HepG2 (cell line): Measurements from ENCODE around the gene SNRPF. TPM values are rescaled to one million over a fixed set of nuclear protein-coding genes. Genes with fewer than 3 reads are reported as not detected.

ENCODE experiments used
- ATAC-seq: fragments of 200-7000 bp; cut with Tn5 transposase; 3 replicates; pipeline ENCODE4 v1.9.1; 2020; ENCODE audit warnings: mild to moderate bottlenecking, moderate library complexity
- BruUV-seq: library from RNA; stranded (reverse); fragments of 400-500 nt; replicated peaks from 2 replicates; lab custom pipeline; 2021; lab: Mats Ljungman, UMichigan
- CTCF ChIA-PET: fragments of 300-600 bp; formaldehyde crosslinking; extraction: SDS; loops from one replicate; lab custom pipeline; 2021; ENCODE audit warnings: low total read pairs, inconsistent platforms, low intra/inter-chr PET ratio; lab: Yijun Ruan, JAX
- POLR2A ChIA-PET: fragments of 350-600 bp; sonication (Branson Sonifier 250); formaldehyde crosslinking; loops from one replicate; lab custom pipeline; 2020; ENCODE audit warnings: antibody characterized with exemption, inconsistent platforms; lab: Yijun Ruan, JAX
- DNase-seq: peaks from one replicate; pipeline ENCODE4 v3.0.0-alpha.2; 2015; ENCODE audit warnings: low spot score
- FAIRE-seq: peaks from 3 replicates; lab custom pipeline; 2011; peaks lifted over from hg19 to GRCh38; lab: Jason Lieb, UNC
- H2AFZ ChIP-seq: one replicate; pipeline ENCODE4 v1.6.1; 2011; ENCODE audit warnings: low read length, inconsistent platforms
- H3K27ac ChIP-seq: fragments of 300-600 bp; 3 replicates; pipeline ENCODE4 v1.8.0; 2011; ENCODE audit warnings: mixed run types, mild to moderate bottlenecking, mixed read lengths, low read length, inconsistent platforms; ENCODE audit not compliant: insufficient read depth; ENCODE audit errors: extremely low read length
- H3K27me3 ChIP-seq, 2 experiments: fragments of 200-600 bp in 1 of 2; 2 replicates in 1 of 2; 3 replicates in 1 of 2; pipeline versions ENCODE4 v1.6.0 to v1.8.0; 2011; ENCODE audit warnings: low read length in 2 of 2, mild to moderate bottlenecking in 2 of 2, moderate library complexity in 2 of 2, inconsistent platforms in 1 of 2; ENCODE audit not compliant: insufficient read depth in 2 of 2, control insufficient read depth in 1 of 2
- H3K36me3 ChIP-seq, 2 experiments: fragments of 200-600 bp in 1 of 2; replicated peaks in 1 of 2; 2 replicates in 1 of 2; 3 replicates in 1 of 2; pipeline versions ENCODE4 v1.5.1 to v1.8.0; 2011; ENCODE audit warnings: low read length in 2 of 2, inconsistent platforms in 1 of 2; ENCODE audit not compliant: insufficient read depth in 2 of 2, control insufficient read depth in 1 of 2
- H3K4me1 ChIP-seq: 2 replicates; pipeline ENCODE4 v1.5.1; 2012; ENCODE audit warnings: low read length, inconsistent platforms; ENCODE audit not compliant: insufficient read depth
- H3K4me2 ChIP-seq: 2 replicates; pipeline ENCODE4 v1.6.0; 2011; ENCODE audit warnings: low read depth, low read length, inconsistent platforms
- H3K4me3 ChIP-seq, 3 experiments: fragments of 200-600 bp in 1 of 3; sonication (generic), shearing (Covaris generic) in 1 of 3; replicated peaks in 1 of 3; 2 replicates each; pipeline ENCODE4 v1.5.1; 2011 to 2016; ENCODE audit warnings: low read length in 3 of 3, inconsistent platforms in 2 of 3, low read depth in 2 of 3, mild to moderate bottlenecking in 2 of 3, control low read depth in 1 of 3, mixed read lengths in 1 of 3; ENCODE audit not compliant: insufficient read depth in 1 of 3
- H3K79me2 ChIP-seq: one replicate; pipeline ENCODE4 v1.6.1; 2011; ENCODE audit warnings: low read length, inconsistent platforms; ENCODE audit not compliant: insufficient read depth
- H3K9ac ChIP-seq: 2 replicates; pipeline ENCODE4 v1.6.0; 2011; ENCODE audit warnings: mild to moderate bottlenecking, low read depth, low read length, inconsistent platforms; ENCODE audit not compliant: insufficient read depth
- H3K9me3 ChIP-seq: 2 replicates; pipeline ENCODE4 v1.5.1; 2012; ENCODE audit warnings: mild to moderate bottlenecking, low read length
- H4K20me1 ChIP-seq: 2 replicates; pipeline ENCODE4 v1.6.0; 2011; ENCODE audit warnings: inconsistent platforms, mild to moderate bottlenecking, low read length, moderate library complexity; ENCODE audit not compliant: insufficient read depth
- ASH2L ChIP-seq: fragments of 300-600, 200-600 bp; sonication (generic); IDR thresholded peaks from 2 replicates; pipeline ENCODE4 v1.7.0; 2017; ENCODE audit warnings: low read depth, mild to moderate bottlenecking, moderate library complexity, mixed read lengths, low read length; ENCODE audit not compliant: insufficient read length
- ATF7 ChIP-seq, 2 experiments: fragments of 450-650 bp in 1 of 2; sonication (generic) in 1 of 2; formaldehyde crosslinking in 1 of 2; IDR thresholded peaks; 2 replicates each; pipeline versions ENCODE4 v1.4.0 to v1.6.1; 2016 to 2020; ENCODE audit warnings: antibody characterized with exemption in 1 of 2, mild to moderate bottlenecking in 1 of 2, missing genetic modification reagents in 1 of 2
- ETV5 ChIP-seq: IDR thresholded peaks from 2 replicates; pipeline ENCODE4 v1.6.1; 2018; ENCODE audit warnings: missing biosample characterization, missing genetic modification reagents, inconsistent platforms, borderline replicate concordance
- FUBP1 ChIP-seq: sonication (generic); formaldehyde crosslinking; IDR thresholded peaks from 2 replicates; pipeline ENCODE4 v1.5.1; 2020; ENCODE audit warnings: missing genetic modification reagents, mild to moderate bottlenecking, borderline replicate concordance
- HMG20A ChIP-seq: IDR thresholded peaks from 2 replicates; pipeline ENCODE4 v1.6.1; 2016; ENCODE audit warnings: borderline replicate concordance
- HOXA3 ChIP-seq: sonication (generic); formaldehyde crosslinking; IDR thresholded peaks from 2 replicates; pipeline ENCODE4 v1.5.0; 2020; ENCODE audit warnings: missing genetic modification reagents
- KDM6A ChIP-seq: IDR thresholded peaks from 2 replicates; pipeline ENCODE4 v1.6.1; 2016; ENCODE audit warnings: low read depth
- PCBP2 ChIP-seq: fragments of 200-400 bp; formaldehyde crosslinking; optimal IDR thresholded peaks from 2 replicates; pipeline ENCODE3; 2018; ENCODE audit warnings: low read length, low read depth; ENCODE audit not compliant: poor library complexity, severe bottlenecking
- PRPF4 ChIP-seq: fragments of 200-400 bp; formaldehyde crosslinking; IDR thresholded peaks from 2 replicates; pipeline ENCODE4 v1.6.1; 2016; ENCODE audit warnings: low read length, low read depth; ENCODE audit not compliant: poor library complexity, severe bottlenecking
- SMAD1 ChIP-seq: sonication (generic); formaldehyde crosslinking; IDR thresholded peaks from 2 replicates; pipeline ENCODE4 v1.4.0; 2020; ENCODE audit warnings: missing genetic modification reagents, low read depth, mild to moderate bottlenecking, borderline replicate concordance
- SRSF9 ChIP-seq: fragments of 200-400 bp; formaldehyde crosslinking; IDR thresholded peaks from 2 replicates; pipeline ENCODE4 v1.6.1; 2018; ENCODE audit warnings: borderline replicate concordance, mild to moderate bottlenecking, low read depth, low read length; ENCODE audit not compliant: insufficient read depth, poor library complexity, severe bottlenecking
- SSRP1 ChIP-seq: IDR thresholded peaks from 2 replicates; pipeline ENCODE4 v1.6.1; 2016; ENCODE audit warnings: control low read depth
- U2AF1 ChIP-seq: fragments of 200-400 bp; formaldehyde crosslinking; optimal IDR thresholded peaks from 2 replicates; pipeline ENCODE3; 2017; ENCODE audit warnings: mild to moderate bottlenecking, low read depth, low read length
- ZFP36 ChIP-seq: fragments of 150-350 bp; IDR thresholded peaks from 2 replicates; pipeline ENCODE4 v1.6.1; 2018; ENCODE audit warnings: borderline replicate concordance, low read length, low read depth; ENCODE audit not compliant: partially characterized antibody
- ZNF335 ChIP-seq: sonication (generic); formaldehyde crosslinking; IDR thresholded peaks from 2 replicates; pipeline ENCODE4 v1.4.0; 2020; ENCODE audit warnings: missing genetic modification reagents
- ZNF563 ChIP-seq: sonication (generic); formaldehyde crosslinking; IDR thresholded peaks from 2 replicates; pipeline ENCODE4 v1.8.0; 2022; ENCODE audit warnings: mild to moderate bottlenecking, moderate library complexity, missing genetic modification reagents
- ZNF609 ChIP-seq: sonication (generic); formaldehyde crosslinking; IDR thresholded peaks from 2 replicates; pipeline ENCODE4 v1.4.0; 2020; ENCODE audit warnings: mild to moderate bottlenecking, missing genetic modification reagents, borderline replicate concordance
- in situ Hi-C: cut with HindIII; loops from 2 replicates; pipeline ENCODE4 v1.10.0; 2017; ENCODE audit warnings: low pct_unique_long_range_greater_than_20kb; ENCODE audit not compliant: extremely low pct_ligation_motif_present
- intact Hi-C: fragments of 100-400 bp; cut with micrococcal nuclease; formaldehyde crosslinking; loops from one replicate; pipeline ENCODE4 v1.10.0; 2022; ENCODE audit not compliant: unreplicated experiment
- polyA plus RNA-seq, 8 experiments: library from polyadenylated mRNA; depleted of rRNA in 3 of 8; stranded (reverse) in 7 of 8; unstranded in 1 of 8; fragments of >200 nt; fragmentation: Illumina TruSeq in 4 of 8; extraction: Trizol in 4 of 8; gene quantifications; 2 replicates each; pipeline versions ENCODE4 v1.2.1 to v1.2.3, GENCODE V29; 2011 to 2016; ENCODE audit warnings: low read depth in 4 of 8, missing spikeins in 1 of 8, mixed read lengths in 1 of 8; ENCODE audit not compliant: insufficient read depth in 1 of 8
- total RNA-seq, 5 experiments: library from RNA; depleted of rRNA; stranded (reverse); fragments of >200 nt; fragmentation: Illumina TruSeq; extraction: Trizol; gene quantifications; 2 replicates each; pipeline ENCODE4 v1.2.3, GENCODE V29; 2016; ENCODE audit warnings: low read depth in 1 of 5

The SNRPF gene
- total and polyA plus RNA-seq, 2 of the 13 experiments (the other 11 are each of a cell fraction or from before 2014, with no cell fraction given) = 31.7 to 77.2 TPM

- peaks cover 18% of the 10 kb centered on the region for H3K4me1 ChIP-seq
- H4K20me1 ChIP-seq = no peaks in the 10 kb centered on the region
- H3K36me3 ChIP-seq = no peaks in the 10 kb centered on the region
- no peak for FAIRE-seq
- DNase-seq = peak; percentile 21
- H3K9me3 ChIP-seq = no peaks in the 10 kb centered on the region
- in situ Hi-C loops = no loop called here
- ChIA-PET POLR2A (no interaction called here), CTCF (no interaction called here)
- intact Hi-C loops = loop anchor here (10.0 kb wide), 1 partner anchor 125 kb away; no protein-coding TSS in a partner anchor
- H3K4me2 ChIP-seq = no peak overlapping the region
- BruUV-seq = no TSS peak
- H3K79me2 ChIP-seq = no peaks in the 10 kb centered on the region
- no peak overlapping the region for H2AFZ ChIP-seq
- H3K9ac ChIP-seq = no peak overlapping the region
- H3K27me3 ChIP-seq = no peaks in the 10 kb centered on the region
- no peak overlapping the region for H3K27ac ChIP-seq
- H3K4me3 ChIP-seq = no peak overlapping the region
- ATAC-seq = no peak
- TF ChIP-seq ZNF563 (no peak), PRPF4 (no peak), ASH2L (no peak), ATF7 (IDR thresholded peaks at IDR 0.05) (no peak), ATF7 (CRISPR knock-in tag; IDR thresholded peaks at IDR 0.05) (no peak), SMAD1 (CRISPR knock-in tag) (no peak), ZNF335 (no peak), HMG20A (CRISPR knock-in tag) (peak; percentile 62; the same call in 1 of the 2 replicates), U2AF1 (no peak), ZFP36 (no peak), FUBP1 (no peak), ETV5 (CRISPR knock-in tag) (no peak), ZNF609 (CRISPR knock-in tag) (no peak), PCBP2 (no peak), SSRP1 (CRISPR knock-in tag) (no peak), HOXA3 (no peak), KDM6A (CRISPR knock-in tag) (no peak), SRSF9 (no peak)
Measured at GRCh38 chr12:95829395-95829794, 29.4 kb upstream of the SNRPF start.
